NAMALWA (cell line): Measurements from ENCODE around the gene CA7.

Experiments used
- DNase-seq: peaks from one replicate; pipeline ENCODE4 v3.0.0-alpha.2; 2015; ENCODE audit warnings: low spot score

CA7 gene

GRCh38 chr16:66898933-66899309 lies 54.7 kb downstream of the CA7 start:
- DNase-seq = no peak

GRCh38 chr16:66899310-66899944 lies 55.2 kb downstream of the CA7 start:
- DNase-seq = no peak

- DNase-seq = no peak
These were observed 55.9 kb downstream of the CA7 start for GRCh38 chr16:66899945-66900710.

GRCh38 chr16:66900721-66901441 lies 56.7 kb downstream of the CA7 start:
- DNase-seq = no peak

GRCh38 chr16:66901626-66902025 lies 57.4 kb downstream of the CA7 start:
- DNase-seq = no peak

GRCh38 chr16:66902648-66903543 lies 58.7 kb downstream of the CA7 start:
- DNase-seq = no peak
